ENCODE data around the gene ANK2. TPM values are rescaled to one million over a fixed set of nuclear protein-coding genes. Genes with fewer than 3 reads are reported as not detected.

Gene ANK2
- total and polyA plus RNA-seq, 4 donors: 231 to 512 (median 262) TPM

- Histone ChIP-seq H3K27ac (ENCODE audit: low read depth, low read length) (no peak overlapping the region), H3K36me3 (ENCODE audit: control insufficient read depth, insufficient read depth, low read length) (no peaks in the 10 kb centered on the region), H3K4me3 (ENCODE audit: low read depth, low read length) (no peak overlapping the region), H3K4me1 (ENCODE audit: control insufficient read depth, insufficient read depth, low read length) (no peaks in the 10 kb centered on the region), H3K27me3 (ENCODE audit: control insufficient read depth, insufficient read depth, low read length) (no peaks in the 10 kb centered on the region), H3K9me3 (ENCODE audit: control insufficient read depth, insufficient read depth, low read length) (no peaks in the 10 kb centered on the region)
- no CpG with 5 or more reads among the region's 1 CpG for WGBS (ENCODE audit: insufficient coverage)
- no peak for DNase-seq (ENCODE audit: low read depth in 4 of 6, low spot score in 6 of 6)
These were observed 54.1 kb downstream of the ANK2 start for GRCh38 chr4:113103556-113103955.

- Histone ChIP-seq H3K36me3 (ENCODE audit: control insufficient read depth, insufficient read depth, low read length) (no peaks in the 10 kb centered on the region), H3K9me3 (ENCODE audit: control insufficient read depth, insufficient read depth, low read length) (no peaks in the 10 kb centered on the region), H3K4me1 (ENCODE audit: control insufficient read depth, insufficient read depth, low read length) (no peaks in the 10 kb centered on the region), H3K27ac (ENCODE audit: low read depth, low read length) (no peak overlapping the region), H3K27me3 (ENCODE audit: control insufficient read depth, insufficient read depth, low read length) (no peaks in the 10 kb centered on the region), H3K4me3 (ENCODE audit: low read depth, low read length) (no peak overlapping the region)
- peak in 3 of 6 donors; percentile 43 to 85 (median 73) for DNase-seq (ENCODE audit: low read depth in 4 of 6, low spot score in 6 of 6)
These were observed 56.7 kb downstream of the ANK2 start for GRCh38 chr4:113106108-113106507.

- H3K9me3 ChIP-seq (ENCODE audit: control insufficient read depth, insufficient read depth, low read length): no peaks in the 10 kb centered on the region
- no peak overlapping the region for H3K4me3 ChIP-seq (ENCODE audit: low read depth, low read length)
- WGBS (ENCODE audit: insufficient coverage): 49% methylated on average over 2 of the region's 4 CpGs
- no peaks in the 10 kb centered on the region for H3K36me3 ChIP-seq (ENCODE audit: control insufficient read depth, insufficient read depth, low read length)
- H3K27ac ChIP-seq (ENCODE audit: low read depth, low read length): no peak overlapping the region
- H3K27me3 ChIP-seq (ENCODE audit: control insufficient read depth, insufficient read depth, low read length): no peaks in the 10 kb centered on the region
- no peaks in the 10 kb centered on the region for H3K4me1 ChIP-seq (ENCODE audit: control insufficient read depth, insufficient read depth, low read length)
- no peak for DNase-seq (ENCODE audit: low read depth in 4 of 6, low spot score in 6 of 6)
These were observed 59.8 kb downstream of the ANK2 start for GRCh38 chr4:113109106-113109718.

- no CpG with 5 or more reads among the region's 2 CpGs for WGBS (ENCODE audit: insufficient coverage)
- H3K27ac ChIP-seq (ENCODE audit: low read depth, low read length): no peak overlapping the region
- H3K4me3 ChIP-seq (ENCODE audit: low read depth, low read length): no peak overlapping the region
- no peaks in the 10 kb centered on the region for H3K9me3 ChIP-seq (ENCODE audit: control insufficient read depth, insufficient read depth, low read length)
- H3K36me3 ChIP-seq (ENCODE audit: control insufficient read depth, insufficient read depth, low read length): no peaks in the 10 kb centered on the region
- H3K27me3 ChIP-seq (ENCODE audit: control insufficient read depth, insufficient read depth, low read length): no peaks in the 10 kb centered on the region
- DNase-seq (ENCODE audit: low read depth in 4 of 6, low spot score in 6 of 6): no peak
- H3K4me1 ChIP-seq (ENCODE audit: control insufficient read depth, insufficient read depth, low read length): peaks cover 9% of the 10 kb centered on the region
These were observed 63.0 kb downstream of the ANK2 start for GRCh38 chr4:113112338-113112978.

- Histone ChIP-seq H3K4me1 (ENCODE audit: control insufficient read depth, insufficient read depth, low read length) (peaks cover 9% of the 10 kb centered on the region), H3K27me3 (ENCODE audit: control insufficient read depth, insufficient read depth, low read length) (no peaks in the 10 kb centered on the region), H3K4me3 (ENCODE audit: low read depth, low read length) (no peak overlapping the region), H3K9me3 (ENCODE audit: control insufficient read depth, insufficient read depth, low read length) (no peaks in the 10 kb centered on the region), H3K27ac (ENCODE audit: low read depth, low read length) (no peak overlapping the region), H3K36me3 (ENCODE audit: control insufficient read depth, insufficient read depth, low read length) (no peaks in the 10 kb centered on the region)
- WGBS (ENCODE audit: insufficient coverage): 73% methylated on average over 2 of the region's 2 CpGs
- DNase-seq (ENCODE audit: low read depth in 4 of 6, low spot score in 6 of 6): no peak
These were observed 63.7 kb downstream of the ANK2 start for GRCh38 chr4:113113151-113113550.

GRCh38 chr4:113114884-113115283 lies 65.4 kb downstream of the ANK2 start:
- Histone ChIP-seq H3K36me3 (ENCODE audit: control insufficient read depth, insufficient read depth, low read length) (no peaks in the 10 kb centered on the region), H3K9me3 (ENCODE audit: control insufficient read depth, insufficient read depth, low read length) (no peaks in the 10 kb centered on the region), H3K27me3 (ENCODE audit: control insufficient read depth, insufficient read depth, low read length) (no peaks in the 10 kb centered on the region), H3K4me1 (ENCODE audit: control insufficient read depth, insufficient read depth, low read length) (peaks cover 9% of the 10 kb centered on the region), H3K27ac (ENCODE audit: low read depth, low read length) (no peak overlapping the region), H3K4me3 (ENCODE audit: low read depth, low read length) (no peak overlapping the region)
- DNase-seq (ENCODE audit: low read depth in 4 of 6, low spot score in 6 of 6): no peak
- no CpG with 5 or more reads among the region's 2 CpGs for WGBS (ENCODE audit: insufficient coverage)

GRCh38 chr4:113116414-113117357 lies 67.2 kb downstream of the ANK2 start:
- 44% methylated on average over 10 of the region's 17 CpGs for WGBS (ENCODE audit: insufficient coverage)
- no peaks in the 10 kb centered on the region for H3K27me3 ChIP-seq (ENCODE audit: control insufficient read depth, insufficient read depth, low read length)
- H3K4me1 ChIP-seq (ENCODE audit: control insufficient read depth, insufficient read depth, low read length): peaks cover 9% of the 10 kb centered on the region
- no peaks in the 10 kb centered on the region for H3K9me3 ChIP-seq (ENCODE audit: control insufficient read depth, insufficient read depth, low read length)
- peak overlapping the region; percentile 49 for H3K4me3 ChIP-seq (ENCODE audit: low read depth, low read length)
- peak overlapping the region; percentile 78 for H3K27ac ChIP-seq (ENCODE audit: low read depth, low read length)
- DNase-seq (ENCODE audit: low read depth in 4 of 6, low spot score in 6 of 6): peak in 5 of 6 donors; percentile 32 to 90 (median 59)
- H3K36me3 ChIP-seq (ENCODE audit: control insufficient read depth, insufficient read depth, low read length): no peaks in the 10 kb centered on the region

GRCh38 chr4:113117358-113117702 lies 67.9 kb downstream of the ANK2 start:
- 50% methylated on average over 3 of the region's 3 CpGs for WGBS (ENCODE audit: insufficient coverage)
- peaks cover 9% of the 10 kb centered on the region for H3K4me1 ChIP-seq (ENCODE audit: control insufficient read depth, insufficient read depth, low read length)
- no peaks in the 10 kb centered on the region for H3K27me3 ChIP-seq (ENCODE audit: control insufficient read depth, insufficient read depth, low read length)
- no peaks in the 10 kb centered on the region for H3K9me3 ChIP-seq (ENCODE audit: control insufficient read depth, insufficient read depth, low read length)
- H3K4me3 ChIP-seq (ENCODE audit: low read depth, low read length): peak overlapping the region; percentile 49
- H3K27ac ChIP-seq (ENCODE audit: low read depth, low read length): peak overlapping the region; percentile 78
- peak in 1 of 6 donors; percentile 50 for DNase-seq (ENCODE audit: low read depth in 4 of 6, low spot score in 6 of 6)
- no peaks in the 10 kb centered on the region for H3K36me3 ChIP-seq (ENCODE audit: control insufficient read depth, insufficient read depth, low read length)

- no peaks in the 10 kb centered on the region for H3K36me3 ChIP-seq (ENCODE audit: control insufficient read depth, insufficient read depth, low read length)
- H3K27me3 ChIP-seq (ENCODE audit: control insufficient read depth, insufficient read depth, low read length): no peaks in the 10 kb centered on the region
- H3K4me3 ChIP-seq (ENCODE audit: low read depth, low read length): no peak overlapping the region
- H3K27ac ChIP-seq (ENCODE audit: low read depth, low read length): no peak overlapping the region
- DNase-seq (ENCODE audit: low read depth in 4 of 6, low spot score in 6 of 6): no peak
- WGBS (ENCODE audit: insufficient coverage): no CpG with 5 or more reads among the region's 1 CpG
- H3K9me3 ChIP-seq (ENCODE audit: control insufficient read depth, insufficient read depth, low read length): no peaks in the 10 kb centered on the region
- peaks cover under 1% of the 10 kb centered on the region for H3K4me1 ChIP-seq (ENCODE audit: control insufficient read depth, insufficient read depth, low read length)
These were observed 72.6 kb downstream of the ANK2 start for GRCh38 chr4:113122066-113122465.

All from spinal cord (tissue), 10 donors.